Measurements from ENCODE around the gene WDR27.
A peak's percentile ranks its signal among the peaks of the same experiment; 100 is the strongest.
"Not testable (repeated sequence)": the region's sequence is repeated elsewhere in the genome, so short reads cannot be mapped to it uniquely, and the experiment has no call there.

The WDR27 gene

DNA sequence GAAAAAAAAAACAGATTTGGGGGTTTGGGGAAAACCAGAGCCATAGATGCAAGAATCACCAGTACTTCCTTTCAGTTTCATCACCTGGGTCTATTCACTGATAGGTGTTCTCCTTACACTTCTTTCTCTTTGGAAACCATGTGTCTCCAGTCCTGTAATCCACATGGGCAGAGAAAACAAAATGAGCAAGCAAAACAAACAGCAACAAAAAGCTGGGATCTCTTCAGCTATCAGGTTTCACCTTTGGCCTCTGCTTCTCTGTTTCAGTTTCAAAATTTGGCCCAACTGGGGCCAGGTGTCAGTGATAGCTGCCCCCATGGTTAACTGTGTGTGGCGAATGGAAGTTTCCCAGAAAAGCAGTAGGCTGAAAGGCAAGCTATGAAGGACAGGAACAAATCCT is 228.2 kb downstream of the WDR27 start:
- no peak for DNase-seq (ENCODE audit: low read depth)

- no peak for DNase-seq (ENCODE audit: low read depth)
These were observed 228.9 kb downstream of the WDR27 start for GRCh38 chr6:169472786-169473416.

DNA sequence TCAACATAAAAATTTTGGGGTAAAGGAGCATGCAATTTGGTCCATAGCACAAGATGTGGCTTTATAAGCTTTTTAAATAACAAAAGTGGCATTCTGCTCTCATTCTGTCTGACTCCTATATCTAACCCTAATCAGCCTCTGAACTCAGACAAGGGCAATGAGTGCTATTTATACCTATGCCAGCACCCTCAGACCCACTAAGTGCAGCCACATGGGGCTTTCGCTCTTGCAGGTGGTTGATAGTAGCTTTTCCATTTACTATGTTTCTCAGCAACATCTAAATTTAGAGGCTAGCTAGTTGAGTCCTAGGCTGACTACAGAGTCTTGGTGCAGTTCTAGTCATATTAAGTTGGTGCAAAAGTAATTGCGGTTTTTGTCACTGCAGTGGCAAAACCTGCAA is 231.0 kb downstream of the WDR27 start:
- no peak for DNase-seq (ENCODE audit: low read depth)

- no peak for DNase-seq (ENCODE audit: low read depth)
These were observed 232.8 kb downstream of the WDR27 start for GRCh38 chr6:169469028-169469427.

DNA sequence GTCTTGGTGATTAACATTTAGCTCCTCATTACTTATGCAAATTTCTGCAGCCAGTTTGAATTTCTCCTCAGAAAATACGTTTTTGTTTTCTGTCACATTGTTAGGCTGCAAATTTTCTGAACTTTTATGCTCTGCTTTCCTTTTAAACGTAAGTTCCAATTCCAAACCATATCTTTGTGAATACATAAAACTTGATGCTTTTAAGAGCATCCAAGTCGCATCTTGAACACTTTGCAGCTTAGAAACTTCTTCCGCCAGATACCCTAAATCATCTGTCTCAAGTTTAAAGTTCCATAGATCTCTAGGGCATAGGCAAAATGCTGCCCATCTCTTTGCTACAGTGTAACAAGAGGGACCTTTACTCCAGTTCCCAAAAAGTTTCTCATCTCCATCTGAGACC is 234.1 kb downstream of the WDR27 start:
- not testable (repeated sequence) for DNase-seq (ENCODE audit: low read depth)

DNA sequence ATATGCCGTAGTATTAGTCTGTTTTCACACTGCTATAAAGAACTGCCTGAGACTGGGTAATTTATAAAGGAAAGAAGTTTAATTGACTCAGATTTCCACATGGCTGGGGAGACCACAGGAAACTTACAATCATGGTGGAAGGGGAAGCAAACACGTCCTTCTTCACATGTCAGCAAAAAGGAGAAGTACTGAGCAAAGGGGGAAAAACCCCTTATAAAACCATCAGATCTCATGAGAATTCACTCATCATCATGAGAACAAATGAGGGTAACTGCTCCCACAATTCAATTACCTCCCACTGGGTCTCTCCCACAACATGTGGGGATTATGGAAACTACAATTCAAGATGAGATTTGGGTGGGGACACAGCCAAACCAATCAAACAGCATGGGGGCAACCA is 235.6 kb downstream of the WDR27 start:
- not testable (repeated sequence) for DNase-seq (ENCODE audit: low read depth)

GRCh38 chr6:169457762-169458161 is 244.1 kb downstream of the WDR27 start:
- DNase-seq (ENCODE audit: low read depth) = no peak

DNA sequence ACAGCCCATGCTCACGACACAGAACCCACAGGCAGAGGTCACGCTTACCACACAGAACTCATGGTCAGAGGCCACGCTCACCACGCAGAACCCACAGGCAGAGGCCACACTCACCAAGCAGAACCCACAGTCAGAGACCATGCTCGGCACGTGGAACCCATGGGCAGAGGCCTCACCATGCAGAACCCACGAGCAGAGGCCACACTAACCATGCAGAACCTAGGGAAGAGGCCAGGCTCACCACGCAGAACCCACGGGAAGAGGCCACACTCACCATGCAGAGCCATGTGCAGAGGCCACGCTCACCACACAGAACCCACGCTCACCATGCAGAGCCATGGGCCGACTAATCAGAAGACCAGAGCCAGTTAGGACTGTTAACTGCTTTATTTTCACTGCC is 245.0 kb downstream of the WDR27 start:
- DNase-seq (ENCODE audit: low read depth) = no peak

- no peak for DNase-seq (ENCODE audit: low read depth)
These were observed 246.4 kb downstream of the WDR27 start for GRCh38 chr6:169455470-169455869.

DNA sequence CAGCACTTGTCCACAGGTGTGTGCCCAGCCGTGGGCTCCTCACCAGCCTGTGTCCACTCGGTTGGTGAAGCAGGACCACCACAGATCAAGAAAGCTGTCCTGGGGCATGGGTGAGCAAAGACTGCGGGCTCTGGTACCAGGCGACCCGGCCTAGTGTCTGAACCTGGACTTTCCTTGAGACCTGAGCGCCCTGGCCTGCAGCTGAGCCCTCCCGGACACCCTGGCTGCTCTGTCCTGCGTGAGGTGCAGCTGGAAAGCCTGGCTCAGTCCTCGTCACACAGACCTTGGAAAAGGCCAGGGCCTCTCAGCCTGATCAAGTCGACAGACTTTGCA is 247.0 kb downstream of the WDR27 start:
- DNase-seq (ENCODE audit: low read depth) = no peak

DNA sequence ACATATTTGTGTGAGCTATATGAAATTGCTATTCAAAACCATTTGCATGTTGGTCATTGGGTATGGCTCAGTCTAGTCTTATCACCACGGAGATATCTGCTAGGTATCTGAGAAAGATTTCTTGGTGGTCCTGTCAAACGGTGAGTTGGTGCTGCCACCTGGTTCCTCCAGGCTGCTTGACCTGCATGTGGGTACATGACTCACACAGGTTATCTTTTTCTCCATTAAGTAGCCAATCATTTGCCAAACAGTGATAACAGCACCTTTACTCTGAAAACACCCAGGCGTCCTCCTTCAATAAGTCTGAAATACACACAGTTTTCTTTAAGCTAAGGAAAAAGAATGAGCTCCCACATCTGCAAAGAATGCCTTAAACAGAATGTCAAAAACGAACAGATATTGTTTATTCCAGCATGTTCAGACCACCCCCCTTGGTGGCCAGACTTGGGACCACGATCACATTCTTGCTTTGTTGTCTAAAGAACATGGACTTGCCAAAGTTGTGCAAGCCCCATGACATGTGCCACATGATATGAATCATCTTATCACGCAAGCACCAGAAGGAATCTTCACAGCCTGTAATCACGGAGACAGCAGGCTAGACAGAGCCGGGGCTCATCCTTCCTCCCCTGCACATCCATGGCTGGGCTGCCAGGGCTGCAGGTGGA is 247.5 kb downstream of the WDR27 start:
- DNase-seq (ENCODE audit: low read depth) = peak; percentile 90

DNA sequence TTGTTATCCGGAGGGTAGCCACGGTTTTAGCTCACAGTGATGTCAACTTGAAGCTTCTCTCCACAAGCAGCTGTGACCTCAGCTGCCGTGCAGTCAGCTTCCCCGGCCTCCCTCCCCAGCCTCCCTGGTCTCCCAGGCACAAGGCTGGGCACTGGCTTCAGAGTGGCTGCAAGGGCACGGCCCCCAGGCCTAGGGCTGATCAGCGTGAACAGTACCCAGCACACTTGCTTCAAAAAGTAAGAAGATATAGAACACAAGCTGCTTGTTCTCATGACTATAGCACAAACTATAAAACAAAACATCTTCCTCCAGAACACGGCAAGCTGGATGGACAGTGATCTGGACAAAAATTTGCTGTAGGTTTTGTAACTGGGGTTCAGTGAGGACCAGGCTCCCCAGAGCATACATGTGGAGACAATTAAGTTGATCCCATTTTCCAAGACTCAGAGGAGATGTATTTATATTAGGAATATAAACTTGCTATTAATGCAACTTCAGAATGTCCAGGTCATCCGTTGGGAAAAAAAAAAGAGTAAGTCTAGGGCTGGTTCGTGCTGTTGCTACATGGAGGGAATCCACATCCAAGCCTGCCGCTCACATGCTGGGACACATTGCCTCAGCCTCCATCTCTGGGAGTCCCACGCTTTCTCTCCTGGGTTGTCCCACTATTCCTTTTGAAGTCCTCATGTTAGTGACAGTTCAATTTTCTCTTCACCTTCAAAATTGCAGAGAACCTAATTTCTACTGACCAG is 248.8 kb downstream of the WDR27 start:
- no peak for DNase-seq (ENCODE audit: low read depth)

- DNase-seq (ENCODE audit: low read depth) = peak; percentile 96
These were observed 249.5 kb downstream of the WDR27 start for GRCh38 chr6:169452117-169452868.

DNA sequence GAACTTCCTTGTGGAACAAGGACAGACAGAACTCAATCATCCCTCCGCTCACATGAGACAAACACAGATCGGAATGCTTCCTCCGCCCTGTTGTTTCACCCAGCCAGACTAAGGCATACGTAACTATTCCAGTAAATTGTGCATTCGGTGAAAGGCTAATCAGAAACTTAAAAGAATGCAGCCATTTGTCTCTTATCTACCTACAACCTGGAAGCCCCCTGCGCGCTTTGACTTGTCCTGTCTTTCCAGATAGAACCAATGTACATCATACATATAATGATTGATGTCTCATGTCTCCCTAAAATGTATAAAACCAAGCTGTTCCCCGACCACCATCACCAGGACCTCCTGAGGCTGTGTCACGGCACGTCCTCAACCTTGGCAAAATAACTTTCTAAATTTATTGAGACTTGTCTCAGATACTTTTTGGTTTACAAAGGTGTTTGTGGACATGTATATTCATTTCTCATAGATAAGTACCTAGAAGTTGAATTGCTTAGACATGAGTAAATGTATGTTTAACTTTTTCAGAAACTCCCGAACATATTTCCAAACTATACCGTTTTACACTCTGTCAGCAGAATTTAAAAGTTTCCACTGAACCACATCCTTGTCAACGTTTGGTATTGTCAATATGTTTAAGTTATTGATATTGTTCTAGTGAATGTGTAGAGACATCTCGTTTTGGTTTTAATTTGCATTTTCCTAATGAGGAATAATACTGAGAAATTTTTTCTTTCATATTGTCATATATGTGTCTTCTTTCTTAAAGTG is 250.6 kb downstream of the WDR27 start:
- no peak for DNase-seq (ENCODE audit: low read depth)

DNA sequence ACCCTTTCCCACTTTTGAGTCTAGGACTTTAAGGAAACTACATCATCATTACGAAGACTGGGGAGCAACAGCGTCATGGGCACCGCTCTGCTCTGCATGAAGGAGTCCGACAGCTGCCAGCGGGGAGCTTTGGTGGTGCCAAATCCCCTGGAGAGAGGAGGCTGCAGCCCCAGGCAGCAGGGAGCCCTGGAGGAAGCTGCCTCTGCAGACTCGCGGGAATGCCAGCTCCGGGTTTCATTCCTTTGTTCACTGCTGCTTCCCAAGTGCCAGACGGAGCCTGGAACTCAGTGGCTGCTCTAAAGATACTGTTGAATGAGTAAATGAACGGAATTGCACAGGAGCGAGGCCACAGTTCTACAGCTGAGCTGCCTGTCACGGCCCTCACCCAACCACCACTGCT is 251.7 kb downstream of the WDR27 start:
- no peak for DNase-seq (ENCODE audit: low read depth)

- no peak for DNase-seq (ENCODE audit: low read depth)
These were observed 252.6 kb downstream of the WDR27 start for GRCh38 chr6:169449221-169449620.

DNA sequence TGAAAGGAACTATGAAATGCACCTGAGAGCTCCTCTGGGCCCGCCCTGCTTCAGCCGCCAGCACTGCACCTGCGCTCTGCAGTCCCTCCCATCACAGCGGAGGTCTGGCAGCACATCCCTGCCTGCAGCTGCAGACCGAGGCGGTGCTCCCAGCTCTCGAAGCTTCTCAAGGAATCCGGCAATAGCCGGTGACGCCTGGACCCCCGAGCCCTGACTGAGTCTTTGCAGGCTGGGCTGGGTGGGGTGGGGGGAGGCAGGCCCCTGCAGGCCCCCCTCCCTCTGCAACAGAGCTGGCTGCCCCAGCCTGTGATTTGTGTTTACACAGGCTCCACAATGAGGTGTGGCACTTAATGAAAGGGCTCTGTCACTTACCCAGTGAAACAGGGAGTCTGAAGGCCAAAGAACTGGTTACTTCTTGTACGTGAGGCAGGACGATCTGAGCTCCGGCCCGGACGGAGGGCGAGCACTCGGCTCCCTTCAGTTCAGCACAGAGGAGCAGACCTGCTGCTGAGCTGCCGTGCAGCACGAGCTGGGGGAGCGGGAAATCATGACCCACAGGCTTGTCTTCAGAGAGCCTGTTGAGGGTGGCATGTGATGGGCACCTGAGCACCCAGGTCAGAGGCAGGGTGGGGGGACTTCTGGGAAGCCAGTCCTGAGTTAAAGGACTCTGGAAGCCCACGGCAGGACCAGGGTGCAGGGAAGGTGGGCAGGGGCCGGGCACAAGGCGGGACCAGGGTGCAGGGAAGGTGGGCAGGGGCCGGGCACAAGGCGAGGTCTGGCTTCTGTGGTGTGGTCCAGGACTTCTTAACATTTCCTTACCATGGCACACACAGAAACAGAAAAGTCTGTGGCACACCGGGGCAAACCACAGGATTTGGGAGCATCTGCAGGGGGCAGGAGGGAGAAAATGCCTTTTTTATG is 255.9 kb downstream of the WDR27 start:
- DNase-seq (ENCODE audit: low read depth) = no peak

DNA sequence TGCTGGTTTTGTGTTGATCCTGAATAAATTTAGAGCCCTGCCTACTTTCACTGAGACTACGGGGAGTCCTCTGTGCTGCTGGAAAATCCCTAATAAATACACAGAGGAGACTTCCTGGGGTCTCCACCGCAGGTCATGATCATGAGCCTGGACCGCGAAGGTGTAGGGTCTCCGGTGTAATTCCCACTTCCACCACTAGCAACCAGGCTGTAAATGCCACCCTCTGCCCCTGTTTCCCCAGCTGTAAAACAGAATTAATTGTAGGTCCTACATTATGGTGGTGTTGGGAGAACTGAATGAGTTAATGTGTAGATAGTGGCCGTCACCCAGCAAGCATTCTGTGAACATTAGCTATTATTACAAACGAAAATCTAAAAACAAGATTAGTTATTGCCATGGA is 256.6 kb downstream of the WDR27 start:
- no peak for DNase-seq (ENCODE audit: low read depth)

DNA sequence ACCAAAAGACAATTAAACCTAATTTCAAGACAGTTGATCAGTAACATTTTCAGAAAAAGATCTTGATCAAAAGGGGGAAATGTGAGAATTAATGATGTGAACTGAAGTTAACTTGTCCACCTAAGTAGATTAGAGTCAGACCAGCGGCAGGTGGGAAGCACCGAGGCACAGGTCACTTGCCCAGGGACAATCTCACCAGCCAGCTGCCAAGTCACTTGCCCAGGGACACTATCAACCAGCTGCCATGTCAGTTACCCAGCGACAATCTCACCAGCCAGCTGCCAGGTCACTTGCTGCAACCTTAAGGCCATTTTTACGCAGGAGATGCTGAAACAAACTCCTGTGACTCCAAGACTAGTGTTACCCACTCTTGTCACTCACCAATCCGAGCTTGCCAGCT is 260.5 kb downstream of the WDR27 start:
- no peak for DNase-seq (ENCODE audit: low read depth)

DNA sequence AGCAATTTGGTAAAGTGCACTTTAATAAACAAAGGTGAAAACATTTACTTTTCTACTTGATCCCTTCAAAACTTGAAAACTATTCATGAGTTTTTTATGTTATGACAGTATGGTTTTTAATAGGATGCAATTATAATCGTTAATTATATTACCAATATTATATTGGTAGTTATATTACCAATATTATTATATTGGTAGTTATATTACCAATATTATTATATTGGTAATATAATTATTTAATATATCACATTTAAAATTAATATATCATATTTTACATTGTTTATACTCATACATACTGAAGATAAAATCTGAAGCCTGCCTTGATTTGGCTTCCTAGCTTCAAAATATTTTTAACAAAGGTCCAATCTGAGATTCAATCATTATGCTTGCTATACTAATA is 262.1 kb downstream of the WDR27 start:
- DNase-seq (ENCODE audit: low read depth) = no peak

GRCh38 chr6:169434554-169434953 is 267.3 kb downstream of the WDR27 start:
- DNase-seq (ENCODE audit: low read depth) = peak; percentile 56

Data from EH (cell line).